ENCODE measurements around the gene PPM1B.

Gene PPM1B

DNA sequence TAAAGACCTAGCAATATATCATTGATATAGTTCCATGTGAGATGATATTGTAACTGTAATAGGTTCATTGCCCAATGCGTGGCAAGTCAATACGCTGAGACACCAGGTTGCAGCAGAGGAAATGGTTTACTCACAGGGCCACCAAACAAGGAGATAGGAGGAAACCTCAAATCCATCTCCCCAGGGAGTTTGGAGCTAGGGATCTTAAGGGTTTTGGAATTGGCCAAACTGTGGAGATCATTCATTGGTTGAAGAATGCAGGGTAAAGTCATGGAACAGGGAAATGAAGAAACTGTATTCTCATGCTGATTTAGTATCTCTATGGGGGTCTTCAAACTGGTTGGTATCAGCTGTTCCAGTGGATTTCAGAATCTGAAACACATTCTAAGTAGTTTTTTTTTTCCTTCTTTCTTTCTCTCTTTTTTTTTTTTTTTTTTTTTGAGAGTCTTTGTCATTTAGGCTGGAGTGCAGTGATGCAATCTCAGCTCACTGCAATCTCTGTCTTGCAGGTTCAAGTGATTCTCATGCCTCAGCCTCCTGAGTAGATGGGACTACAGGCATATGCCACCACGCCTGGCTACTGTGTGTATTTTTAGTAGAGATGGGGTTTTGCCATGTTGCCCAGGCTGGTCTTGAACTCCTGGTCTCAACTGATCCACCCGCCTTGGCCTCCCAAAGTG is 30.7 kb upstream of the PPM1B start:
- H3K4me3 ChIP-seq (replicated peaks; ENCODE audit: insufficient read depth, low read length) = no peak overlapping the region

DNA sequence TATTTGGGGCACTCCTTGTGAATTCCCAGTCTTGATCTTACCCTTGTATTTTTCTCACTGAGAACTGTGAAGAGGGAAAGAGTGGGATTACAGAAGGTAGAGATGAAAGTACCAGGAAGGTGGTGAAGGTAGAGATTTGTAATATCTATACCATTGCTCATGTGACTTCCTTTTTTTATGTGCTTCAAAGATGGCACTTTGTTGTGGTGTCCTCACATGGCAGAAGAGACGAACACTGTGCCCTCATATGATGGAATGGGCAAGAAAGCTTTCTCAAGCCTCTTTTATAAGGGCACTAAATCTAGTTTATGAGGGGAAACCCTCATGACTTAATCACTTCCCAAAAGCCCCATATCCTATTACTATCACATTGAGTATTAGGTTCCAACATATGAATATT is 28.9 kb upstream of the PPM1B start:
- no peak overlapping the region for H3K27ac ChIP-seq (replicated peaks)

More for the DNA sequence above, 30.7 kb upstream of the PPM1B start:
- no peaks in the 10 kb centered on the region for H3K27me3 ChIP-seq (ENCODE audit: insufficient read depth, poor library complexity, severe bottlenecking)
- TF ChIP-seq GABPA (IDR thresholded peaks at IDR 0.05; ENCODE audit: low read depth) (no peak), POLR2AphosphoS5 (IDR thresholded peaks at IDR 0.05; ENCODE audit: low read depth) (no peak), SPI1 (IDR thresholded peaks at IDR 0.05; ENCODE audit: borderline replicate concordance, low read depth) (no peak)
- TF ChIP-seq, protein P1, sequence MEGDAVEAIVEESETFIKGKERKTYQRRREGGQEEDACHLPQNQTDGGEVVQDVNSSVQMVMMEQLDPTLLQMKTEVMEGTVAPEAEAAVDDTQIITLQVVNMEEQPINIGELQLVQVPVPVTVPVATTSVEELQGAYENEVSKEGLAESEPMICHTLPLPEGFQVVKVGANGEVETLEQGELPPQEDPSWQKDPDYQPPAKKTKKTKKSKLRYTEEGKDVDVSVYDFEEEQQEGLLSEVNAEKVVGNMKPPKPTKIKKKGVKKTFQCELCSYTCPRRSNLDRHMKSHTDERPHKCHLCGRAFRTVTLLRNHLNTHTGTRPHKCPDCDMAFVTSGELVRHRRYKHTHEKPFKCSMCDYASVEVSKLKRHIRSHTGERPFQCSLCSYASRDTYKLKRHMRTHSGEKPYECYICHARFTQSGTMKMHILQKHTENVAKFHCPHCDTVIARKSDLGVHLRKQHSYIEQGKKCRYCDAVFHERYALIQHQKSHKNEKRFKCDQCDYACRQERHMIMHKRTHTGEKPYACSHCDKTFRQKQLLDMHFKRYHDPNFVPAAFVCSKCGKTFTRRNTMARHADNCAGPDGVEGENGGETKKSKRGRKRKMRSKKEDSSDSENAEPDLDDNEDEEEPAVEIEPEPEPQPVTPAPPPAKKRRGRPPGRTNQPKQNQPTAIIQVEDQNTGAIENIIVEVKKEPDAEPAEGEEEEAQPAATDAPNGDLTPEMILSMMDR (IDR thresholded peaks at IDR 0.05; ENCODE audit: insufficient read depth, low read length) = no peak
- TF ChIP-seq, protein P2, sequence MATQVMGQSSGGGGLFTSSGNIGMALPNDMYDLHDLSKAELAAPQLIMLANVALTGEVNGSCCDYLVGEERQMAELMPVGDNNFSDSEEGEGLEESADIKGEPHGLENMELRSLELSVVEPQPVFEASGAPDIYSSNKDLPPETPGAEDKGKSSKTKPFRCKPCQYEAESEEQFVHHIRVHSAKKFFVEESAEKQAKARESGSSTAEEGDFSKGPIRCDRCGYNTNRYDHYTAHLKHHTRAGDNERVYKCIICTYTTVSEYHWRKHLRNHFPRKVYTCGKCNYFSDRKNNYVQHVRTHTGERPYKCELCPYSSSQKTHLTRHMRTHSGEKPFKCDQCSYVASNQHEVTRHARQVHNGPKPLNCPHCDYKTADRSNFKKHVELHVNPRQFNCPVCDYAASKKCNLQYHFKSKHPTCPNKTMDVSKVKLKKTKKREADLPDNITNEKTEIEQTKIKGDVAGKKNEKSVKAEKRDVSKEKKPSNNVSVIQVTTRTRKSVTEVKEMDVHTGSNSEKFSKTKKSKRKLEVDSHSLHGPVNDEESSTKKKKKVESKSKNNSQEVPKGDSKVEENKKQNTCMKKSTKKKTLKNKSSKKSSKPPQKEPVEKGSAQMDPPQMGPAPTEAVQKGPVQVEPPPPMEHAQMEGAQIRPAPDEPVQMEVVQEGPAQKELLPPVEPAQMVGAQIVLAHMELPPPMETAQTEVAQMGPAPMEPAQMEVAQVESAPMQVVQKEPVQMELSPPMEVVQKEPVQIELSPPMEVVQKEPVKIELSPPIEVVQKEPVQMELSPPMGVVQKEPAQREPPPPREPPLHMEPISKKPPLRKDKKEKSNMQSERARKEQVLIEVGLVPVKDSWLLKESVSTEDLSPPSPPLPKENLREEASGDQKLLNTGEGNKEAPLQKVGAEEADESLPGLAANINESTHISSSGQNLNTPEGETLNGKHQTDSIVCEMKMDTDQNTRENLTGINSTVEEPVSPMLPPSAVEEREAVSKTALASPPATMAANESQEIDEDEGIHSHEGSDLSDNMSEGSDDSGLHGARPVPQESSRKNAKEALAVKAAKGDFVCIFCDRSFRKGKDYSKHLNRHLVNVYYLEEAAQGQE (IDR thresholded peaks at IDR 0.05; ENCODE audit: insufficient replicate concordance, low read depth) = no peak
- DNase-seq (ENCODE audit: low read depth in 1 of 2, low spot score in 1 of 2) = peak in 1 of 2 experiments; percentile 64
- no peak overlapping the region; the same call in 1 of the 2 replicates for H3K27ac ChIP-seq (replicated peaks)

DNA sequence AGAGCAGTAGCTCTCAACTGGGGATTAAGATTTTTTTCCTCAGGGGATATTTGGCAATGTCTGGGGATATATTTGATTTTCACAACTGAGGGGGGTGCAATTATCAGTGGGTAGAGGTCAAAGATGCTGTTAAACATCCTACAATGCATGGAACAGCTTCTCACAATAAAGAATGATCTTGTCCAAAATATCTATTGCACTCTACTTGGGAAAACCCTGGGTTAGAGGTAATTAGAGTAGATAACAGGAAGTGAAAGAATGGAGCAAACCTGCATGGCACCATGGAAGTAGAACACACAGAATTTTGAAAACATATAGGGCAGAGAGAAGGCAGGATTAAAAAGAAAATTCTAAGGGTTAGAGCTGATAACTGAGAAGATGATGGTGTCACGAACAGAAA is 26.4 kb upstream of the PPM1B start:
- TF ChIP-seq, protein P1 (IDR thresholded peaks at IDR 0.05; ENCODE audit: insufficient read depth, low read length) = no peak
- TF ChIP-seq SPI1 (IDR thresholded peaks at IDR 0.05; ENCODE audit: borderline replicate concordance, low read depth) (no peak), GABPA (IDR thresholded peaks at IDR 0.05; ENCODE audit: low read depth) (no peak), POLR2AphosphoS5 (IDR thresholded peaks at IDR 0.05; ENCODE audit: low read depth) (no peak)
- TF ChIP-seq, protein P2 (IDR thresholded peaks at IDR 0.05; ENCODE audit: insufficient replicate concordance, low read depth) = no peak
- no peak for DNase-seq (ENCODE audit: low read depth in 1 of 2, low spot score in 1 of 2)
- H3K27me3 ChIP-seq (ENCODE audit: insufficient read depth, poor library complexity, severe bottlenecking) = no peaks in the 10 kb centered on the region
- H3K4me3 ChIP-seq (replicated peaks; ENCODE audit: insufficient read depth, low read length) = no peak overlapping the region
- H3K27ac ChIP-seq (replicated peaks) = no peak overlapping the region

More for the DNA sequence above, 28.9 kb upstream of the PPM1B start:
- TF ChIP-seq, protein P2 (IDR thresholded peaks at IDR 0.05; ENCODE audit: insufficient replicate concordance, low read depth) = no peak
- TF ChIP-seq GABPA (IDR thresholded peaks at IDR 0.05; ENCODE audit: low read depth) (no peak), SPI1 (IDR thresholded peaks at IDR 0.05; ENCODE audit: borderline replicate concordance, low read depth) (peak; percentile 42; the same call in 1 of the 2 replicates)
- Histone ChIP-seq H3K27me3 (ENCODE audit: insufficient read depth, poor library complexity, severe bottlenecking) (no peaks in the 10 kb centered on the region), H3K4me3 (replicated peaks; ENCODE audit: insufficient read depth, low read length) (no peak overlapping the region)
- DNase-seq (ENCODE audit: low read depth in 1 of 2, low spot score in 1 of 2) = no peak
